Activated T-helper 2 cell treated with anti-CD3 and anti-CD28 coated beads, Interferon-gamma antibody, Interleukin-2, Interleukin-4, amounts not matched to agents 10 μg/mL and 5 μg/mL and 100 μg/mL, durations not matched to agents 14 hours and 24 hours and 36 hours (primary cell): ENCODE measurements around the gene COG7. TPM values are rescaled to one million over a fixed set of nuclear protein-coding genes. Genes with fewer than 3 reads are reported as not detected.

Experiments
- DNase-seq: peaks from one replicate; pipeline ENCODE4 v3.0.0; 2021; ENCODE audit warnings: low spot score
- H3K27ac Mint-ChIP-seq: one replicate; pipeline ENCODE4 v1.8.0; 2021; ENCODE audit warnings: mixed read lengths
- H3K27me3 Mint-ChIP-seq: one replicate; pipeline ENCODE4 v1.8.0; 2021; ENCODE audit warnings: low read depth, mixed read lengths
- H3K36me3 Mint-ChIP-seq: one replicate; pipeline ENCODE4 v1.8.0; 2021; ENCODE audit warnings: low read depth, mixed read lengths
- H3K4me1 Mint-ChIP-seq: one replicate; pipeline ENCODE4 v1.8.0; 2021; ENCODE audit warnings: low read depth, mixed read lengths
- H3K4me3 Mint-ChIP-seq: one replicate; pipeline ENCODE4 v1.8.0; 2021; ENCODE audit warnings: low read depth, mild to moderate bottlenecking, moderate library complexity, mixed read lengths
- H3K9me3 Mint-ChIP-seq: one replicate; pipeline ENCODE4 v1.8.0; 2021; ENCODE audit warnings: mixed read lengths
- intact Hi-C: fragments of 100-400 bp; cut with micrococcal nuclease; formaldehyde crosslinking; loops from one replicate; pipeline ENCODE4 v1.15.1; 2023
- total RNA-seq: library from RNA; stranded (reverse); gene quantifications from 2 replicates; pipeline ENCODE4 v1.2.3, GENCODE V29; 2022

Gene COG7
- total RNA-seq, 1 donor from 2014 or later: 23.8 TPM

- Mint-ChIP-seq H3K36me3 (no peaks in the 10 kb centered on the region), H3K9me3 (no peaks in the 10 kb centered on the region), H3K4me3 (no peak overlapping the region), H3K27me3 (peaks cover 4% of the 10 kb centered on the region), H3K4me1 (no peaks in the 10 kb centered on the region), H3K27ac (no peak overlapping the region)
- intact Hi-C loops: no loop called here
- DNase-seq: no peak
Measured at GRCh38 chr16:23355106-23355670, 97.8 kb downstream of the COG7 start.

DNA sequence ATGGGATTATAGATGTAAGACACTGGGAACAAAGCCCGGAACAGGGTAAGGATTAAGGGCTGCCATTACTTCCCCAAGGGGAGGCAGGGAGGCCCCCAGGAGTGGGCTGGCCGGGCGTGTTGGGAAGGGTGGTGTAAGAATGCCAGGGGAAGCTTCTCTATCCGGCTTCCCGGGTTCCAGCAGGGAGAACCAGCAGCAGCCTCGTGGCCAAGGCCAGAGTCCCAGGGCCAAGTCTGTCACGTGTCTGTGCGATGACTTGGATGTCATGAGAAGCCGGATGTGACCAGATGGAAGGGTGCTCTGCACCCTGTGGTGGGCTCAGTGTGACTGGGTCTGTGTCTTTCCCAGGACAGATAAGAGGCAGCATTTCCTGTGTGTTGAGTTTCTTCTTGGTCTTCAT, 98.7 kb downstream of the COG7 start:
- H3K4me3 Mint-ChIP-seq: no peak overlapping the region
- intact Hi-C loops: no loop called here
- no peaks in the 10 kb centered on the region for H3K27me3 Mint-ChIP-seq

DNA sequence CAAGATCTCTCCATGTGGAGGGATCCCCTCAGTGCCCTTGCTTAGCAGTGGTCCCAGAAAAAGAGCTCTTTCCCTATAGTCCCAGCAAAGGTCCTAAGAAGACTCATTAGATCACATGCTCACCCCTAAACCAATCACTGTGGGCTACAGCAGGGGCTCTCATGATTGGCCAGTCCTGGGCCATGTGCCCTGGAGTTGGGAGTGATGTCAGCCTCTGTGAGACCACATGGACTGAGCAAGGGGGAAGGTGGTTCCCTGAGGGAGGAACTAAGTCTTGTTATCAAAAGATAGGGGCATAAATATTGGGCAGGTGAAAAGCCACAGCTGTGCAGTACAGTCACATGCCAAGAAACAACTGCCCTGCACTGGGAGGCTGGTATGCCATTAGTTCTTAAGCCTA, 99.5 kb downstream of the COG7 start:
- no peaks in the 10 kb centered on the region for H3K9me3 Mint-ChIP-seq
- H3K4me1 Mint-ChIP-seq: no peaks in the 10 kb centered on the region
- DNase-seq: no peak
- H3K27me3 Mint-ChIP-seq: peaks cover 2% of the 10 kb centered on the region
- intact Hi-C loops: no loop called here
- no peak overlapping the region for H3K27ac Mint-ChIP-seq
- no peaks in the 10 kb centered on the region for H3K36me3 Mint-ChIP-seq
- no peak overlapping the region for H3K4me3 Mint-ChIP-seq

More for the DNA sequence above, 98.7 kb downstream of the COG7 start:
- no peaks in the 10 kb centered on the region for H3K4me1 Mint-ChIP-seq
- no peaks in the 10 kb centered on the region for H3K36me3 Mint-ChIP-seq
- DNase-seq: no peak
- H3K27ac Mint-ChIP-seq: no peak overlapping the region
- H3K9me3 Mint-ChIP-seq: no peaks in the 10 kb centered on the region

- H3K27me3 Mint-ChIP-seq: peaks cover 3% of the 10 kb centered on the region
Measured at GRCh38 chr16:23351360-23351759, 101.6 kb downstream of the COG7 start.

DNA sequence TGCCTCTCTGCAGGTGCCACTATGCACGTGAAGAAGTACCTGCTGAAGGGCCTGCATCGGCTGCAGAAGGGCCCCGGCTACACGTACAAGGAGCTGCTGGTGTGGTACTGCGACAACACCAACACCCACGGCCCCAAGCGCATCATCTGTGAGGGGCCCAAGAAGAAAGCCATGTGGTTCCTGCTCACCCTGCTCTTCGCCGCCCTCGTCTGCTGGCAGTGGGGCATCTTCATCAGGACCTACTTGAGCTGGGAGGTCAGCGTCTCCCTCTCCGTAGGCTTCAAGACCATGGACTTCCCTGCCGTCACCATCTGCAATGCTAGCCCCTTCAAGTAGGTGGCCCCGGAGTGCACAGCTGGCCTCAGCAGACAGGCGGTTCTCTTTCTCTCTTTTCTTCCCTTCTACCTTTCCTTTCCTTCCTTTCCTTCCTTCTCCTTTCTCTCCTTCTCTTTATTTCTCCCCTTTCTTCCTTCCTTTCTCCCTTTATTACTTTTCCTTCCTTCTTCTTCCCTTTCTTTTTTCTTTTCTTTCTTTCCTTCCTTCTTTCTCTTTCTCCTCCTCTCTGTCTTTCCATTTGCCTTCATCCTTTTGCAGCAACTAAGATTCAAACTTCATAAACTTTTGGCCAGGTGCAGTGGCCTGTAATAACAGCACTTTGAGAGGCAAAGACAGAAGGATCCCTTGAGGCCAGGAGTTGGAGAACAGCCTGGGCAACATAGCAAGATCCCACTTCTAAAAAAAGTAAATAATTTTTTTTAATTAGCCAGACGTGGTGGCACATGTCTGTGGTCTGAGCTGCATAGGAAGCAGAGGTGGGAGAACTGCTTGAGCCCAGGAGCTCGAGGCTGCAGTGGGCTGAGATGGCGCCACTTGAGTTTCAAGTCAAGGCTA, 104.2 kb downstream of the COG7 start:
- intact Hi-C loops: no loop called here
- no peak overlapping the region for H3K27ac Mint-ChIP-seq

More at GRCh38 chr16:23351360-23351759, 101.6 kb downstream of the COG7 start:
- Mint-ChIP-seq H3K4me3 (no peak overlapping the region), H3K4me1 (no peaks in the 10 kb centered on the region), H3K36me3 (no peaks in the 10 kb centered on the region), H3K9me3 (no peaks in the 10 kb centered on the region), H3K27ac (no peak overlapping the region)
- intact Hi-C loops: no loop called here
- DNase-seq: no peak

DNA sequence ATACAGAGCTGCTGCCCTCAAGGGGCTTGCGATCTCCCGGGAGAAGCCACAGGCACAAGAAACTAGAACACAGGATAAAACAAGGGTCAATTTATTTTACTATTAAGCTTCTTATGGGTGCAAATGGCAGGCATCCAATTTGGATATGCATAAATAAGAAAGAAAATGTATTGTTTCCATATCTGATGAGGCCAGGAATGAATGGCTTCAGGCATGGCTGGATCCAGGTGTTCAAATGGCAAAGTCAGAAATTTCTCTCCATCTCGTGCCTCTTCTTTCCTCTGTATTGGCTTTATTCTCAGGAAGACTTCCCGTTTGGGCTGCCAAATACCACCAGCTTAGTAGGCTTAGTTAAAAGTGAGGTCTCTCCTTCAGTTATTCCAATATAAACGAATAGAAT, 107.8 kb downstream of the COG7 start:
- DNase-seq: no peak
- Mint-ChIP-seq H3K36me3 (no peaks in the 10 kb centered on the region), H3K4me3 (no peak overlapping the region), H3K27ac (no peak overlapping the region), H3K4me1 (no peaks in the 10 kb centered on the region), H3K27me3 (peaks cover 6% of the 10 kb centered on the region), H3K9me3 (no peaks in the 10 kb centered on the region)
- intact Hi-C loops: no loop called here

More for the DNA sequence above, 104.2 kb downstream of the COG7 start:
- DNase-seq: no peak
- Mint-ChIP-seq H3K36me3 (no peaks in the 10 kb centered on the region), H3K27me3 (peaks cover 4% of the 10 kb centered on the region), H3K9me3 (no peaks in the 10 kb centered on the region), H3K4me3 (no peak overlapping the region), H3K4me1 (no peaks in the 10 kb centered on the region)

- H3K4me3 Mint-ChIP-seq: no peak overlapping the region
- intact Hi-C loops: no loop called here
- no peak overlapping the region for H3K27ac Mint-ChIP-seq
- H3K36me3 Mint-ChIP-seq: no peaks in the 10 kb centered on the region
- no peaks in the 10 kb centered on the region for H3K9me3 Mint-ChIP-seq
- no peaks in the 10 kb centered on the region for H3K4me1 Mint-ChIP-seq
- peaks cover 9% of the 10 kb centered on the region for H3K27me3 Mint-ChIP-seq
- no peak for DNase-seq
Measured at GRCh38 chr16:23343643-23344612, 109.1 kb downstream of the COG7 start.

DNA sequence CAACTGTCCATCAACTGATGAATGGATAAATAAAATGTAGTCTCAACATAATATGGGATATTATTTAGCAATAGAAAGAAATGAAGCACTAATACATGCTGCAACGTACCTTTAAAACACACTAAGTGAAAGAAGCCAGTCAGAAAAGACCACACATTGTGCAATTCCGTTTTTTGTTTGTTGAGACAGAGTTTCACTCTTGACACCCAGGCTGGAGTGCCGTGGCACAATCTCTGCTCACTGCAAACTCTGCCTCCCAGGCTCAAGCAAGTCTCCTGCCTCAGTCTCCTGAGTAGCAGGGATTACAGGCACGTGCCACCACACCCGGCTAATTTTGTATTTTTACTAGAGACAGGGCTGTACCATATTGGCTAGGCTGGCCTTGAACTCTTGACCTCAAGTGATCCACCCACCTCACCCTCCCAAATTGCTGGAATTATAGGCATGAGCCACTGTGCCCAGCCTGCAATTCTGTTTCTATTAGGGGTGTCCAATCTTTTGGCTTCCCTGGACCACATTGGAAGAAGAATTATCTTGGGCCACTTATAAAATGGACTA, 110.8 kb downstream of the COG7 start:
- intact Hi-C loops: no loop called here
- peaks cover 6% of the 10 kb centered on the region for H3K27me3 Mint-ChIP-seq
- no peak overlapping the region for H3K4me3 Mint-ChIP-seq
- H3K36me3 Mint-ChIP-seq: no peaks in the 10 kb centered on the region
- H3K27ac Mint-ChIP-seq: no peak overlapping the region
- no peak for DNase-seq
- no peaks in the 10 kb centered on the region for H3K4me1 Mint-ChIP-seq
- H3K9me3 Mint-ChIP-seq: no peaks in the 10 kb centered on the region

- intact Hi-C loops: no loop called here
- no peaks in the 10 kb centered on the region for H3K36me3 Mint-ChIP-seq
- no peak for DNase-seq
Measured at GRCh38 chr16:23339787-23340186, 113.2 kb downstream of the COG7 start.

More at GRCh38 chr16:23339787-23340186, 113.2 kb downstream of the COG7 start:
- H3K27ac Mint-ChIP-seq: no peak overlapping the region
- no peaks in the 10 kb centered on the region for H3K4me1 Mint-ChIP-seq
- H3K9me3 Mint-ChIP-seq: no peaks in the 10 kb centered on the region
- no peak overlapping the region for H3K4me3 Mint-ChIP-seq
- peaks cover 6% of the 10 kb centered on the region for H3K27me3 Mint-ChIP-seq

Other genes starting within 250 kb of the COG7 start
- gene SCNN1B, start 150.9 kb downstream of the COG7 start, total RNA-seq: not detected in 2 replicates
- gene GGA2, start 57.3 kb upstream of the COG7 start, total RNA-seq: 108 and 110 TPM in 2 replicates
- 25.3 and 26.6 TPM in 2 replicates for gene EARS2, start 104.2 kb upstream of the COG7 start, total RNA-seq
- 57.7 and 62.5 TPM in 2 replicates for gene UBFD1, start 104.5 kb upstream of the COG7 start, total RNA-seq
- gene NDUFAB1, start 143.1 kb upstream of the COG7 start, total RNA-seq: 132 and 142 TPM in 2 replicates
- 25.6 and 30.8 TPM in 2 replicates for gene PALB2, start 188.1 kb upstream of the COG7 start, total RNA-seq
- 86.5 and 88.4 TPM in 2 replicates for gene DCTN5, start 188.3 kb upstream of the COG7 start, total RNA-seq
- 71.6 and 75.3 TPM in 2 replicates for gene PLK1, start 225.7 kb upstream of the COG7 start, total RNA-seq